ENCODE data around the gene ZNF598. TPM values are rescaled to one million over a fixed set of nuclear protein-coding genes. Genes with fewer than 3 reads are reported as not detected.

Gene ZNF598
- total RNA-seq, 1 donor from 2014 or later, result 46.1 TPM

GRCh38 chr16:2027024-2028010, 17.7 kb upstream of the ZNF598 start:
- H3K27me3 Mint-ChIP-seq, result peaks cover 22% of the 10 kb centered on the region
- H3K27ac Mint-ChIP-seq, result peak overlapping the region; percentile 50
- peaks cover 19% of the 10 kb centered on the region for H3K4me1 Mint-ChIP-seq (ENCODE audit: unreplicated experiment)
- no peak for DNase-seq (ENCODE audit: extremely low spot score, unreplicated experiment)
- H3K36me3 Mint-ChIP-seq, result no peaks in the 10 kb centered on the region
- TF ChIP-seq, protein P1, sequence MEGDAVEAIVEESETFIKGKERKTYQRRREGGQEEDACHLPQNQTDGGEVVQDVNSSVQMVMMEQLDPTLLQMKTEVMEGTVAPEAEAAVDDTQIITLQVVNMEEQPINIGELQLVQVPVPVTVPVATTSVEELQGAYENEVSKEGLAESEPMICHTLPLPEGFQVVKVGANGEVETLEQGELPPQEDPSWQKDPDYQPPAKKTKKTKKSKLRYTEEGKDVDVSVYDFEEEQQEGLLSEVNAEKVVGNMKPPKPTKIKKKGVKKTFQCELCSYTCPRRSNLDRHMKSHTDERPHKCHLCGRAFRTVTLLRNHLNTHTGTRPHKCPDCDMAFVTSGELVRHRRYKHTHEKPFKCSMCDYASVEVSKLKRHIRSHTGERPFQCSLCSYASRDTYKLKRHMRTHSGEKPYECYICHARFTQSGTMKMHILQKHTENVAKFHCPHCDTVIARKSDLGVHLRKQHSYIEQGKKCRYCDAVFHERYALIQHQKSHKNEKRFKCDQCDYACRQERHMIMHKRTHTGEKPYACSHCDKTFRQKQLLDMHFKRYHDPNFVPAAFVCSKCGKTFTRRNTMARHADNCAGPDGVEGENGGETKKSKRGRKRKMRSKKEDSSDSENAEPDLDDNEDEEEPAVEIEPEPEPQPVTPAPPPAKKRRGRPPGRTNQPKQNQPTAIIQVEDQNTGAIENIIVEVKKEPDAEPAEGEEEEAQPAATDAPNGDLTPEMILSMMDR (conservative IDR thresholded peaks at IDR 0.05), result no peak
- H3K4me3 Mint-ChIP-seq, result peak overlapping the region; percentile 87
- H3K9me3 Mint-ChIP-seq, result no peaks in the 10 kb centered on the region

GRCh38 chr16:2026461-2027023, 16.9 kb upstream of the ZNF598 start, which contains the start of gene NHERF2:
TSS of gene NHERF2 (plus strand) at chr16:2026902. CDS start at chr16:2027006, 104 bp downstream.
- Mint-ChIP-seq H3K4me3 (peak within 1 kb of the TSS; percentile 87), H3K9me3 (no peaks in the 10 kb centered on the region), H3K36me3 (no peaks in the 10 kb centered on the region), H3K27ac (peak within 1 kb of the TSS; percentile 50), H3K4me1 (ENCODE audit: unreplicated experiment) (peaks cover 19% of the 10 kb centered on the region), H3K27me3 (peaks cover 27% of the 10 kb centered on the region)
- TF ChIP-seq, protein P1 (conservative IDR thresholded peaks at IDR 0.05), result no peak
- DNase-seq (ENCODE audit: extremely low spot score, unreplicated experiment), result no peak

- Mint-ChIP-seq H3K36me3 (no peaks in the 10 kb centered on the region), H3K4me3 (peak overlapping the region; percentile 80), H3K27ac (peak overlapping the region; percentile 31), H3K4me1 (ENCODE audit: unreplicated experiment) (peaks cover 19% of the 10 kb centered on the region), H3K27me3 (peaks cover 32% of the 10 kb centered on the region), H3K9me3 (no peaks in the 10 kb centered on the region)
- no peak for DNase-seq (ENCODE audit: extremely low spot score, unreplicated experiment)
- TF ChIP-seq, protein P1 (conservative IDR thresholded peaks at IDR 0.05), result no peak
Observed at GRCh38 chr16:2025878-2026460, 16.3 kb upstream of the ZNF598 start.

DNA sequence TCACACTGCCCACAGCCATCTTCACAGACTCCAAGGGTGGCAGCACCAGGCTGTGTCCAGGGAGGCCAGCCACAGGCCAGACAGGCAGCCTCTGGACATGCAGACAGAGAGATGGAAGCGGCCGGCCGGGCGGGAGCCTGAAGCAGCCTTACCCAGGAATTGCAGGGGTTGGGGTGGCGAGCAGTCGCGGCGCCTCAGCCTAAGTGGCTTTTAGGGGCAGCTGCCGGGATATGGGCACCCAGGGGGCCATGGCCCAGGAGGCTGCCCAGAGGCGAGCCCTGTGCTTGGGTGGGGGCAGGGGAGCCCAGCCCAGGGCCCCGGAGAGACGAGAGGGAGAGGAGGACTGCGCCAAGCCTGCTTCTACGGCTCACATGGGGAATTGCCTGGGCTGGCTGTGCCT, 15.6 kb upstream of the ZNF598 start:
- H3K4me1 Mint-ChIP-seq (ENCODE audit: unreplicated experiment), result peaks cover 19% of the 10 kb centered on the region
- H3K9me3 Mint-ChIP-seq, result no peaks in the 10 kb centered on the region
- no peaks in the 10 kb centered on the region for H3K36me3 Mint-ChIP-seq
- peaks cover 39% of the 10 kb centered on the region for H3K27me3 Mint-ChIP-seq
- TF ChIP-seq, protein P1 (conservative IDR thresholded peaks at IDR 0.05), result no peak
- peak overlapping the region; percentile 80 for H3K4me3 Mint-ChIP-seq
- DNase-seq (ENCODE audit: extremely low spot score, unreplicated experiment), result no peak
- H3K27ac Mint-ChIP-seq, result no peak overlapping the region

GRCh38 chr16:2024032-2024420, 14.4 kb upstream of the ZNF598 start:
- TF ChIP-seq, protein P1 (conservative IDR thresholded peaks at IDR 0.05), result no peak
- Mint-ChIP-seq H3K9me3 (no peaks in the 10 kb centered on the region), H3K4me3 (peak overlapping the region; percentile 53), H3K27me3 (peaks cover 43% of the 10 kb centered on the region), H3K27ac (no peak overlapping the region), H3K4me1 (ENCODE audit: unreplicated experiment) (peaks cover 19% of the 10 kb centered on the region), H3K36me3 (no peaks in the 10 kb centered on the region)
- DNase-seq (ENCODE audit: extremely low spot score, unreplicated experiment), result no peak
